H9 (cell line): Measurements from ENCODE around the gene METAP2. TPM values are rescaled to one million over a fixed set of nuclear protein-coding genes. Genes with fewer than 3 reads are reported as not detected.
"Not testable (repeated sequence)": the region's sequence is repeated elsewhere in the genome, so short reads cannot be mapped to it uniquely, and the experiment has no call there.

Source experiments
- DNase-seq: peaks from one replicate; pipeline ENCODE4 v3.0.0-alpha.2; 2017
- H2AFZ ChIP-seq: one replicate; pipeline ENCODE4 v1.6.1; 2013; ENCODE audit warnings: mild to moderate bottlenecking, low read length, control low read depth, moderate library complexity
- H2AK5ac ChIP-seq: 2 replicates; pipeline ENCODE4 v1.6.1; 2013; ENCODE audit warnings: low read length, control low read depth, mixed read lengths; ENCODE audit not compliant: insufficient read length
- H2BK120ac ChIP-seq: one replicate; pipeline ENCODE4 v1.6.1; 2013; ENCODE audit warnings: low read depth, mild to moderate bottlenecking, low read length, control low read depth, inconsistent platforms; ENCODE audit not compliant: poor library complexity, severe bottlenecking
- H2BK12ac ChIP-seq: 2 replicates; pipeline ENCODE4 v1.6.1; 2013; ENCODE audit warnings: low read length, control low read depth, mixed read lengths, low read depth; ENCODE audit not compliant: insufficient read length
- H2BK15ac ChIP-seq: 2 replicates; pipeline ENCODE4 v1.6.1; 2013; ENCODE audit warnings: low read depth, low read length, control low read depth
- H2BK20ac ChIP-seq: one replicate; pipeline ENCODE4 v1.6.1; 2013; ENCODE audit warnings: low read depth, mild to moderate bottlenecking, low read length, control low read depth, inconsistent platforms; ENCODE audit not compliant: poor library complexity, severe bottlenecking
- H2BK5ac ChIP-seq: 2 replicates; pipeline ENCODE4 v1.6.1; 2013; ENCODE audit warnings: low read length, control low read depth, mixed read lengths; ENCODE audit not compliant: insufficient read length
- H3K14ac ChIP-seq: 2 replicates; pipeline ENCODE4 v1.6.1; 2013; ENCODE audit warnings: low read length, control low read depth; ENCODE audit not compliant: insufficient read depth
- H3K18ac ChIP-seq: 2 replicates; pipeline ENCODE4 v1.6.1; 2013; ENCODE audit warnings: low read depth, mild to moderate bottlenecking, mixed read lengths, low read length, control low read depth; ENCODE audit not compliant: insufficient read length
- H3K23ac ChIP-seq: 2 replicates; pipeline ENCODE4 v1.6.1; 2013; ENCODE audit warnings: low read length, control low read depth, mixed read lengths, low read depth; ENCODE audit not compliant: insufficient read length
- H3K23me2 ChIP-seq: 2 replicates; pipeline ENCODE4 v1.6.1; 2013; ENCODE audit warnings: low read depth, mild to moderate bottlenecking, mixed read lengths, low read length, control low read depth; ENCODE audit not compliant: insufficient read length, poor library complexity, severe bottlenecking
- H3K27ac ChIP-seq: 2 replicates; pipeline ENCODE4 v1.5.1; 2013; ENCODE audit warnings: low read length, control low read depth, mixed read lengths, low read depth; ENCODE audit not compliant: insufficient read length
- H3K27me3 ChIP-seq: 2 replicates; pipeline ENCODE4 v1.6.1; 2013; ENCODE audit warnings: low read length, control low read depth, inconsistent platforms; ENCODE audit not compliant: insufficient read depth
- H3K4ac ChIP-seq: 2 replicates; pipeline ENCODE4 v1.6.1; 2013; ENCODE audit warnings: low read depth, mild to moderate bottlenecking, control low read depth, inconsistent platforms, low read length, moderate library complexity
- H3K4me1 ChIP-seq: 2 replicates; pipeline ENCODE4 v1.6.1; 2013; ENCODE audit warnings: low read length, control low read depth, inconsistent platforms; ENCODE audit not compliant: insufficient read depth
- H3K4me2 ChIP-seq: 2 replicates; pipeline ENCODE4 v1.6.1; 2013; ENCODE audit warnings: low read length, control low read depth, mixed read lengths; ENCODE audit not compliant: insufficient read length, insufficient read depth
- H3K56ac ChIP-seq: 2 replicates; pipeline ENCODE4 v1.6.1; 2013; ENCODE audit warnings: low read depth, mild to moderate bottlenecking, mixed read lengths, low read length, control low read depth; ENCODE audit not compliant: insufficient read length
- H3K79me1 ChIP-seq: 2 replicates; pipeline ENCODE4 v1.6.1; 2013; ENCODE audit warnings: low read depth, mild to moderate bottlenecking, moderate library complexity, low read length, control low read depth, inconsistent platforms; ENCODE audit not compliant: insufficient read depth, poor library complexity, severe bottlenecking
- H3K79me2 ChIP-seq: 2 replicates; pipeline ENCODE4 v1.6.1; 2013; ENCODE audit warnings: low read length, control low read depth, inconsistent platforms; ENCODE audit not compliant: insufficient read depth
- H3K9ac ChIP-seq: 2 replicates; pipeline ENCODE4 v1.6.1; 2013; ENCODE audit warnings: low read length, control low read depth, mixed read lengths; ENCODE audit not compliant: insufficient read length; ENCODE audit errors: extremely low read depth
- H3K9me3 ChIP-seq: one replicate; pipeline ENCODE4 v1.6.1; 2013; ENCODE audit warnings: low read depth, low read length, inconsistent platforms; ENCODE audit not compliant: control insufficient read depth
- H3T11ph ChIP-seq: one replicate; pipeline ENCODE4 v1.6.1; 2013; ENCODE audit warnings: mild to moderate bottlenecking, low read length, control low read depth, inconsistent platforms
- H4K20me1 ChIP-seq: one replicate; pipeline ENCODE4 v1.6.1; 2013; ENCODE audit not compliant: control insufficient read depth, insufficient read length, insufficient read depth
- H4K5ac ChIP-seq: 2 replicates; pipeline ENCODE4 v1.6.1; 2013; ENCODE audit warnings: low read depth, mild to moderate bottlenecking, mixed read lengths, low read length, control low read depth; ENCODE audit not compliant: insufficient read length
- H4K8ac ChIP-seq: replicated peaks from 2 replicates; pipeline ENCODE4 v1.6.1; 2013; ENCODE audit warnings: low read length, control low read depth, mixed read lengths, low read depth; ENCODE audit not compliant: insufficient read length
- H4K91ac ChIP-seq: 2 replicates; pipeline ENCODE4 v1.6.1; 2013; ENCODE audit warnings: low read depth, mild to moderate bottlenecking, moderate library complexity, mixed read lengths, low read length, control low read depth; ENCODE audit not compliant: insufficient read length
- H3K27ac Mint-ChIP-seq, 3 experiments: 2 replicates in 2 of 3; 3 replicates in 1 of 3; pipeline ENCODE4 v1.8.0; 2020 to 2021; ENCODE audit warnings: mixed read lengths in 3 of 3, mild to moderate bottlenecking in 1 of 3, moderate library complexity in 1 of 3
- H3K27me3 Mint-ChIP-seq: 2 replicates; pipeline ENCODE4 v1.8.0; 2021; ENCODE audit warnings: low read depth, mild to moderate bottlenecking, moderate library complexity, mixed read lengths
- H3K36me3 Mint-ChIP-seq, 3 experiments: 2 replicates in 2 of 3; 3 replicates in 1 of 3; pipeline ENCODE4 v1.8.0; 2020 to 2021; ENCODE audit warnings: low read depth in 3 of 3, mixed read lengths in 3 of 3; ENCODE audit not compliant: insufficient read depth in 1 of 3
- H3K4me1 Mint-ChIP-seq, 2 experiments: 2 replicates each; pipeline ENCODE4 v1.8.0; 2020; ENCODE audit warnings: mixed read lengths in 2 of 2
- H3K4me3 Mint-ChIP-seq, 2 experiments: 2 replicates in 1 of 2; 3 replicates in 1 of 2; pipeline ENCODE4 v1.8.0; 2020 to 2021; ENCODE audit warnings: mild to moderate bottlenecking in 2 of 2, mixed read lengths in 2 of 2, moderate library complexity in 1 of 2
- H3K9me3 Mint-ChIP-seq, 2 experiments: 2 replicates in 1 of 2; 3 replicates in 1 of 2; pipeline ENCODE4 v1.8.0; 2020; ENCODE audit warnings: mild to moderate bottlenecking in 2 of 2, mixed read lengths in 2 of 2, moderate library complexity in 1 of 2
- WGBS: extraction: QIAGEN DNeasy Blood & Tissue Kit; methylation state at CpG from one replicate; pipeline ENCODE4 v1.1.7; 2013; ENCODE audit warnings: missing lambda C conversion rate, low lambda C conversion rate, mixed read lengths; ENCODE audit not compliant: insufficient read length; ENCODE audit errors: extremely low coverage; 5-methylcytosine and 5-hydroxymethylcytosine counted together
- total RNA-seq: library from RNA; stranded (reverse); gene quantifications from 2 replicates; pipeline ENCODE4 v1.2.1, GENCODE V29; 2021
- TF ChIP-seq, protein P1 (sequence below): fragments of 200-600 bp; sonication (generic); conservative IDR thresholded peaks from 3 replicates; pipeline ENCODE4 v1.8.0; 2021; ENCODE audit warnings: antibody characterized with exemption, mild to moderate bottlenecking

The METAP2 gene
- total RNA-seq, 1 experiment from 2014 or later: 140 TPM

DNA sequence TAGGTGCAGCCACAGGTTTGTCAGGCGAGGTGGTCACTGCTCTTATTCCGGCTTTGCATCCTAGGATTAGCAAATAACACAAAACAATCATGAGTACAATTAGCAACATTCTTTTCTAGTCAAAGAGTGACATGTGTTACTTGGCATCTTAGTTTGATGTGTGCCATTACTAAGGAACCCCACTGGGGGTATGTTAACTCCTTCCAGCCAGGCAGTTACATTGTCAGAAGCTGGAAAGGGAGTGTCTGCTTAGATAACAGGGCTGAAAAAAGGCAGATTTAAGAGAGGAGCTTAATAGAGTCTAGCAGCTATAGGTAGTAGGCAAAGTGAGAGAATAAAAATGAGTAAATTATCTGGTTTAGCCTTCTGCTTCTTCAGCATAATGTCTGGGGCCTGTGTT is 30.5 kb upstream of the METAP2 start:
- no peak overlapping the region for H2AK5ac ChIP-seq
- H3K23me2 ChIP-seq: peaks cover 7% of the 10 kb centered on the region
- H4K5ac ChIP-seq: no peak overlapping the region
- H3K4me1 ChIP-seq: no peaks in the 10 kb centered on the region; the same call in 1 of the 2 replicates
- Mint-ChIP-seq H3K27me3 (peaks cover 9% of the 10 kb centered on the region), H3K27ac (peak overlapping the region in 1 of 3 experiments; percentile 71; a peak in 2 of 7 replicates), H3K4me3 (no peak overlapping the region), H3K36me3 (no peaks in the 10 kb centered on the region), H3K4me1 (peaks cover 24 to 25% of the 10 kb centered on the region in 2 experiments), H3K9me3 (no peaks in the 10 kb centered on the region; a peak in 1 of 5 replicates)
- H3K18ac ChIP-seq: no peak overlapping the region
- no peak overlapping the region for H3K4me2 ChIP-seq
- H3K9ac ChIP-seq: no peak overlapping the region
- no peak overlapping the region for H2BK120ac ChIP-seq
- H4K8ac ChIP-seq: no peak overlapping the region
- H3K27me3 ChIP-seq: no peaks in the 10 kb centered on the region; the same call in 1 of the 2 replicates
- no peak overlapping the region for H3K27ac ChIP-seq
- H4K91ac ChIP-seq: no peak overlapping the region
- DNase-seq: no peak
- no peaks in the 10 kb centered on the region for H3K79me2 ChIP-seq
- no peak overlapping the region for H3K4ac ChIP-seq
- H3K79me1 ChIP-seq: no peaks in the 10 kb centered on the region
- no peak overlapping the region for H2BK12ac ChIP-seq
- no peak overlapping the region for H3K56ac ChIP-seq
- H2BK15ac ChIP-seq: no peak overlapping the region
- no CpG with 5 or more reads among the region's 2 CpGs for WGBS
- H3K23ac ChIP-seq: no peak overlapping the region
- H2BK20ac ChIP-seq: no peak overlapping the region
- no peak overlapping the region for H2BK5ac ChIP-seq
- H2AFZ ChIP-seq: no peak overlapping the region
- H3K9me3 ChIP-seq: no peaks in the 10 kb centered on the region
- H3T11ph ChIP-seq: no peak overlapping the region
- no peaks in the 10 kb centered on the region for H4K20me1 ChIP-seq
- TF ChIP-seq, protein P1, sequence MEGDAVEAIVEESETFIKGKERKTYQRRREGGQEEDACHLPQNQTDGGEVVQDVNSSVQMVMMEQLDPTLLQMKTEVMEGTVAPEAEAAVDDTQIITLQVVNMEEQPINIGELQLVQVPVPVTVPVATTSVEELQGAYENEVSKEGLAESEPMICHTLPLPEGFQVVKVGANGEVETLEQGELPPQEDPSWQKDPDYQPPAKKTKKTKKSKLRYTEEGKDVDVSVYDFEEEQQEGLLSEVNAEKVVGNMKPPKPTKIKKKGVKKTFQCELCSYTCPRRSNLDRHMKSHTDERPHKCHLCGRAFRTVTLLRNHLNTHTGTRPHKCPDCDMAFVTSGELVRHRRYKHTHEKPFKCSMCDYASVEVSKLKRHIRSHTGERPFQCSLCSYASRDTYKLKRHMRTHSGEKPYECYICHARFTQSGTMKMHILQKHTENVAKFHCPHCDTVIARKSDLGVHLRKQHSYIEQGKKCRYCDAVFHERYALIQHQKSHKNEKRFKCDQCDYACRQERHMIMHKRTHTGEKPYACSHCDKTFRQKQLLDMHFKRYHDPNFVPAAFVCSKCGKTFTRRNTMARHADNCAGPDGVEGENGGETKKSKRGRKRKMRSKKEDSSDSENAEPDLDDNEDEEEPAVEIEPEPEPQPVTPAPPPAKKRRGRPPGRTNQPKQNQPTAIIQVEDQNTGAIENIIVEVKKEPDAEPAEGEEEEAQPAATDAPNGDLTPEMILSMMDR: peak; percentile 17; the same call in 1 of the 3 replicates
- no peak overlapping the region for H3K14ac ChIP-seq

GRCh38 chr12:95445099-95445498 is 28.9 kb upstream of the METAP2 start:
- H3K14ac ChIP-seq, H4K5ac ChIP-seq, H3K9me3 Mint-ChIP-seq, H4K8ac ChIP-seq, H3K36me3 Mint-ChIP-seq, H3K23ac ChIP-seq, H2AFZ ChIP-seq, H4K20me1 ChIP-seq, H3K79me1 ChIP-seq, H2BK15ac ChIP-seq, H3K18ac ChIP-seq, H3K4ac ChIP-seq, H2BK5ac ChIP-seq, H3K79me2 ChIP-seq, H3T11ph ChIP-seq, H3K9ac ChIP-seq, H2BK120ac ChIP-seq, H2BK12ac ChIP-seq, H3K27ac Mint-ChIP-seq, H2BK20ac ChIP-seq, H2AK5ac ChIP-seq, H3K27me3 ChIP-seq, H3K9me3 ChIP-seq, H3K23me2 ChIP-seq, DNase-seq, H3K4me1 ChIP-seq, H3K4me2 ChIP-seq, H3K27ac ChIP-seq, H3K4me3 Mint-ChIP-seq, H4K91ac ChIP-seq, H3K56ac ChIP-seq: not testable (repeated sequence)
- WGBS: no CpG with 5 or more reads among the region's 4 CpGs
- peaks cover 24 to 25% of the 10 kb centered on the region in 2 experiments for H3K4me1 Mint-ChIP-seq
- H3K27me3 Mint-ChIP-seq: peaks cover 10% of the 10 kb centered on the region
